Karpas-422 (cell line): ENCODE results near the gene MAGI2. TPM values are rescaled to one million over a fixed set of nuclear protein-coding genes. Genes with fewer than 3 reads are reported as not detected.

ENCODE experiments used
- DNase-seq: peaks from one replicate; pipeline ENCODE4 v3.0.0-alpha.2; 2015
- H2AFZ ChIP-seq: fragments of 200-600 bp; sonication (generic); 2 replicates; pipeline ENCODE4 v1.6.1; 2014; ENCODE audit warnings: antibody characterized with exemption, low read length, mixed read lengths
- H3K27ac ChIP-seq: fragments of 200-600 bp; sonication (generic); 2 replicates; pipeline ENCODE4 v1.5.1; 2014; ENCODE audit warnings: mild to moderate bottlenecking, low read length, moderate library complexity
- H3K27me3 ChIP-seq: fragments of 200-600 bp; sonication (generic); 2 replicates; pipeline ENCODE4 v1.6.1; 2014; ENCODE audit warnings: low read length, mixed read lengths
- H3K36me3 ChIP-seq: fragments of 200-600 bp; sonication (generic); 2 replicates; pipeline ENCODE4 v1.6.1; 2014; ENCODE audit warnings: low read length, mixed read lengths; ENCODE audit not compliant: insufficient read depth
- H3K4me1 ChIP-seq: fragments of 200-600 bp; sonication (generic); 2 replicates; pipeline ENCODE4 v1.6.1; 2014; ENCODE audit warnings: mild to moderate bottlenecking, low read length, mixed read lengths
- H3K4me2 ChIP-seq: fragments of 200-600 bp; sonication (generic); 2 replicates; pipeline ENCODE4 v1.6.1; 2014; ENCODE audit warnings: low read length, low read depth, mild to moderate bottlenecking; ENCODE audit not compliant: poor library complexity, severe bottlenecking
- H3K4me3 ChIP-seq: fragments of 200-600 bp; sonication (generic); 2 replicates; pipeline ENCODE4 v1.5.1; 2014; ENCODE audit warnings: mild to moderate bottlenecking, antibody characterized with exemption, low read length, mixed read lengths
- H3K79me2 ChIP-seq: fragments of 200-600 bp; sonication (generic); 2 replicates; pipeline ENCODE4 v1.6.1; 2014; ENCODE audit warnings: mild to moderate bottlenecking, low read length, mixed read lengths
- H3K9ac ChIP-seq: fragments of 200-600 bp; sonication (generic); 2 replicates; pipeline ENCODE4 v1.6.0; 2014; ENCODE audit warnings: low read length
- H3K9me2 ChIP-seq: fragments of 200-600 bp; sonication (generic), shearing (Covaris generic); replicated peaks from 2 replicates; pipeline ENCODE4 v1.6.0; 2014; ENCODE audit warnings: mild to moderate bottlenecking, low read length, moderate library complexity; ENCODE audit not compliant: insufficient read depth
- H3K9me3 ChIP-seq: fragments of 300-700, 200-600 bp; sonication (generic); 2 replicates; pipeline ENCODE4 v1.6.1; 2014; ENCODE audit warnings: low read length, mixed read lengths
- H4K20me1 ChIP-seq: fragments of 200-600 bp; sonication (generic); 2 replicates; pipeline ENCODE4 v1.6.1; 2014; ENCODE audit warnings: mild to moderate bottlenecking, antibody characterized with exemption, low read length, low read depth; ENCODE audit not compliant: insufficient read depth
- total RNA-seq: library from RNA; depleted of rRNA; stranded (reverse); fragments of >200 nt; shearing (Covaris generic); gene quantifications from 2 replicates; pipeline ENCODE4 v1.2.3, GENCODE V29; 2014; ENCODE audit warnings: low replicate concordance

The MAGI2 gene
- total RNA-seq, 1 experiment from 2014 or later, result 0.93 TPM

DNA sequence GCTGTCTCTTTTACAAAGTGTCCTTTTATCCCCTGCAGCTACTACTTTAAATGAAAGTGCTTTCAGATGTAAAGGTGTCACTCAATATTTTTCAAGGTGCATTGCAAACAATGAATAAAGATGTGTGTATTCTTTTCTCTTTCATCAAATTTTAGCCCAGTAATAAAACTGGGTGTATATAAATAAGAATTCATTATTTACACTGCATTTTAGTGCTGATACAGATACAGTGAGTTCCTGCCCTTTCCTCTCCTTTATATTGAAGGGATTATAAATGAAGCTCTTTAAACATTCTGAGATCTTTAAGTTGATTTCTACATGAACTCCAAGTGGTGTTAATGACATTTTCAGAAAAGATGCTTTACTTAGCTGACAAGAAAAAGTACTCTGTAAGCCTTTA is 1137.4 kb downstream of the MAGI2 start:
- no peak overlapping the region for H3K4me3 ChIP-seq
- H3K4me1 ChIP-seq, result no peaks in the 10 kb centered on the region
- H3K27ac ChIP-seq, result no peak overlapping the region
- H3K36me3 ChIP-seq, result no peaks in the 10 kb centered on the region
- no peaks in the 10 kb centered on the region for H4K20me1 ChIP-seq
- H2AFZ ChIP-seq, result no peak overlapping the region
- no peaks in the 10 kb centered on the region for H3K27me3 ChIP-seq
- H3K79me2 ChIP-seq, result no peaks in the 10 kb centered on the region
- no peak overlapping the region for H3K9ac ChIP-seq
- H3K9me2 ChIP-seq, result no peaks in the 10 kb centered on the region
- H3K4me2 ChIP-seq, result no peak overlapping the region
- H3K9me3 ChIP-seq, result no peaks in the 10 kb centered on the region
- DNase-seq, result no peak

DNA sequence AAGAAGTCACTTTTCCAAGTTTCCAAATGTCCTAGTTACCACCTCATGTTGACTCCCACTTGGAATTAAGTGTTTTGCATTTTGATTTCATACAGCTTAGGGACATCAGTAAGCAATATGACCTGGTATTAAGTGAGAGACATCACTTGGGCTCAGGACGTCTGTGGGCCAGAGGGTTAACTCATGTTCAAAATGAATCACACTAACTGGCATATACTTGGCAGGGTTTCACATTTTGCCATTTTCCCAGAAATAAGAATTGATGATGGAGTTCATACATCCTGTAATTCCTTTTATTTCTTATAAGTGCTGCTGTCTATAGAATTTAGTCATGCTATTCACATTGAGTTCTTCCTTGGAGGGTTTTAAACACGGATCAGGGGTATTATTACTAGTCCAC is 1138.3 kb downstream of the MAGI2 start:
- no peaks in the 10 kb centered on the region for H3K9me3 ChIP-seq
- H3K9ac ChIP-seq, result no peak overlapping the region
- H3K27ac ChIP-seq, result no peak overlapping the region
- no peak overlapping the region for H2AFZ ChIP-seq
- no peak for DNase-seq
- no peaks in the 10 kb centered on the region for H3K4me1 ChIP-seq
- no peak overlapping the region for H3K4me2 ChIP-seq
- H3K79me2 ChIP-seq, result no peaks in the 10 kb centered on the region
- no peaks in the 10 kb centered on the region for H3K9me2 ChIP-seq
- no peaks in the 10 kb centered on the region for H3K27me3 ChIP-seq
- H3K4me3 ChIP-seq, result no peak overlapping the region
- no peaks in the 10 kb centered on the region for H3K36me3 ChIP-seq
- H4K20me1 ChIP-seq, result no peaks in the 10 kb centered on the region

GRCh38 chr7:78311181-78311580 is 1142.3 kb downstream of the MAGI2 start:
- Histone ChIP-seq H2AFZ (no peak overlapping the region), H3K4me2 (no peak overlapping the region), H3K27ac (no peak overlapping the region), H3K36me3 (no peaks in the 10 kb centered on the region), H3K9ac (no peak overlapping the region), H3K79me2 (no peaks in the 10 kb centered on the region), H3K4me3 (no peak overlapping the region), H4K20me1 (no peaks in the 10 kb centered on the region), H3K9me3 (no peaks in the 10 kb centered on the region), H3K9me2 (no peaks in the 10 kb centered on the region), H3K4me1 (no peaks in the 10 kb centered on the region), H3K27me3 (no peaks in the 10 kb centered on the region)
- DNase-seq, result no peak

DNA sequence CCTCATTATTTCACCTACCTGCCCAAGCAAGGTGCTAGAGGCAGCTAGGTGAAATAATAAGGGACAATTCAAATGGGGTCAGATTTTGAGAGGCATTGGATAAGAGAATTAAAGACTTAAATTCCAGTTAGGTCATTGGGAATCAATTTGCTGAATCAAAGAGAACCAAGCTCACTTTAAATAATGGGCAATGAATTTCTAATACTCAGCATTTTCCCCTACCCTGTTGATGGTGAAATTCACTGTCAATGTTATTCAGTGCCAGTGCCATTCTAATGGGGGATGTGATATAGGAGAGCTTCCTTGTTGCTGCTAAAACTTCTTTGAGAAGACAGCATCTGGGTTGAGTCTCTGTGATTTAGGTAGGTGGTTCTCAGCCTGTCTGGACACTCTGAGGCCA is 1145.6 kb downstream of the MAGI2 start:
- Histone ChIP-seq H3K79me2 (no peaks in the 10 kb centered on the region), H3K36me3 (no peaks in the 10 kb centered on the region), H3K4me2 (no peak overlapping the region), H3K4me1 (no peaks in the 10 kb centered on the region), H3K9me2 (no peaks in the 10 kb centered on the region), H3K27me3 (no peaks in the 10 kb centered on the region), H3K9ac (no peak overlapping the region), H3K9me3 (no peaks in the 10 kb centered on the region), H4K20me1 (no peaks in the 10 kb centered on the region), H3K27ac (no peak overlapping the region), H2AFZ (no peak overlapping the region), H3K4me3 (no peak overlapping the region)
- DNase-seq, result no peak

GRCh38 chr7:78306634-78307033 is 1146.8 kb downstream of the MAGI2 start:
- Histone ChIP-seq H3K4me3 (no peak overlapping the region), H4K20me1 (no peaks in the 10 kb centered on the region), H3K9me3 (no peaks in the 10 kb centered on the region), H3K4me2 (no peak overlapping the region), H3K9ac (no peak overlapping the region), H3K27ac (no peak overlapping the region), H3K27me3 (no peaks in the 10 kb centered on the region), H3K9me2 (no peaks in the 10 kb centered on the region), H2AFZ (no peak overlapping the region), H3K79me2 (no peaks in the 10 kb centered on the region), H3K36me3 (no peaks in the 10 kb centered on the region), H3K4me1 (no peaks in the 10 kb centered on the region)
- DNase-seq, result no peak

- Histone ChIP-seq H3K4me3 (no peak overlapping the region), H3K36me3 (no peaks in the 10 kb centered on the region), H4K20me1 (no peaks in the 10 kb centered on the region), H3K79me2 (no peaks in the 10 kb centered on the region), H3K9me2 (no peaks in the 10 kb centered on the region), H3K27ac (no peak overlapping the region), H3K9ac (no peak overlapping the region), H3K4me2 (no peak overlapping the region), H3K9me3 (no peaks in the 10 kb centered on the region), H3K27me3 (no peaks in the 10 kb centered on the region), H3K4me1 (peaks cover 3% of the 10 kb centered on the region), H2AFZ (no peak overlapping the region)
- no peak for DNase-seq
Observed at GRCh38 chr7:78301407-78301806, 1152.1 kb downstream of the MAGI2 start.

DNA sequence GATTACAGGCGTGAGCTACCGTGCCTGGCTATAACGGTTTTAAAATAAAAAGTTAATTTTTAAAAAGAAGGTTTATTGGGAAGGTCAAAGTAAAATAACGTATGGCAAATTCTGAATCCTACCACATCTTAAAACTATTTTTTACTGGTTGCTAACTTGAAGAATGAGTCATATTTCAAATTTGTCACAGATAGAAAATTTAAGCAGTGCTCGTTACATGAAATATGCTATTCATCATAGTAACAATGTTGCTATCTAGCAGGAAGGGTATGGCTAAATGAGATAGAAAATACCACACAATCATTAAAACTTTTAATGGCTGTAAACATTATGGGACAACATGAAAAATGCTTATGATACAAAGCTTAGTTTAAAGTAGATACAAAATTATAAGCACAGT is 1154.4 kb downstream of the MAGI2 start:
- H3K9me2 ChIP-seq, result no peaks in the 10 kb centered on the region

GRCh38 chr7:78296644-78297371 is 1156.7 kb downstream of the MAGI2 start:
- DNase-seq, result no peak
- H2AFZ ChIP-seq, result no peak overlapping the region
- H3K27me3 ChIP-seq, result no peaks in the 10 kb centered on the region
- H4K20me1 ChIP-seq, result no peaks in the 10 kb centered on the region
- no peak overlapping the region for H3K9ac ChIP-seq
- no peak overlapping the region for H3K4me2 ChIP-seq
- no peaks in the 10 kb centered on the region for H3K9me2 ChIP-seq
- H3K27ac ChIP-seq, result no peak overlapping the region
- H3K79me2 ChIP-seq, result no peaks in the 10 kb centered on the region
- H3K36me3 ChIP-seq, result no peaks in the 10 kb centered on the region
- H3K9me3 ChIP-seq, result no peaks in the 10 kb centered on the region
- peaks cover 3% of the 10 kb centered on the region for H3K4me1 ChIP-seq
- H3K4me3 ChIP-seq, result no peak overlapping the region

More for the DNA sequence above, 1154.4 kb downstream of the MAGI2 start:
- Histone ChIP-seq H3K9me3 (no peaks in the 10 kb centered on the region), H3K9ac (no peak overlapping the region), H2AFZ (no peak overlapping the region), H3K4me1 (peaks cover 3% of the 10 kb centered on the region), H3K27me3 (no peaks in the 10 kb centered on the region), H3K4me2 (no peak overlapping the region), H3K4me3 (no peak overlapping the region), H4K20me1 (no peaks in the 10 kb centered on the region), H3K27ac (no peak overlapping the region), H3K79me2 (no peaks in the 10 kb centered on the region), H3K36me3 (no peaks in the 10 kb centered on the region)
- DNase-seq, result no peak
